ENCODE results near the gene LAMA1. TPM values are rescaled to one million over a fixed set of nuclear protein-coding genes. Genes with fewer than 3 reads are reported as not detected.
A peak's percentile ranks its signal among the peaks of the same experiment; 100 is the strongest.

The LAMA1 gene
- total RNA-seq, 6 donors from 2014 or later = 0.89 to 3.1 (median 1.5) TPM

DNA sequence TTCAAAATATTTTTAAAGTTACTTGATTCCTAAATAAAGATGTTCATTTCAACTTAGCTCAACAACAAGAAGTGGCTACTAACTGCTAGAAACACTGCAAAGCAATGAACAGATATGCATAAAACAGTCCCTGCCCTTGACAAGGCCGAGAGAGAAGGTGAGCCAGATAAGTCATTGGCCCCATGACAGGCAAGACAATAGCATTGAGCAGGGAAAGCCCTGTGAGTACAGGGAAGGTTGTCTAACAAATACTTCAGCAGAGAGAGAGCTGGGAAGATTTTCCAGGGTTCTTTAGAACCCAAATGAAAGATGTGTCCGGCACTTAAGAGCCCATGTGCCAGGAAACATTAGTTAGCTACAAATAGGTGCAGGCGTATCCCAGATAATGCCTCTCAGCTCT is 4.7 kb downstream of the LAMA1 start:
- ATAC-seq (ENCODE audit: low FRiP score in 2 of 2) = no peak
- H3K4me3 ChIP-seq = no peak overlapping the region
- TF ChIP-seq, protein P1, sequence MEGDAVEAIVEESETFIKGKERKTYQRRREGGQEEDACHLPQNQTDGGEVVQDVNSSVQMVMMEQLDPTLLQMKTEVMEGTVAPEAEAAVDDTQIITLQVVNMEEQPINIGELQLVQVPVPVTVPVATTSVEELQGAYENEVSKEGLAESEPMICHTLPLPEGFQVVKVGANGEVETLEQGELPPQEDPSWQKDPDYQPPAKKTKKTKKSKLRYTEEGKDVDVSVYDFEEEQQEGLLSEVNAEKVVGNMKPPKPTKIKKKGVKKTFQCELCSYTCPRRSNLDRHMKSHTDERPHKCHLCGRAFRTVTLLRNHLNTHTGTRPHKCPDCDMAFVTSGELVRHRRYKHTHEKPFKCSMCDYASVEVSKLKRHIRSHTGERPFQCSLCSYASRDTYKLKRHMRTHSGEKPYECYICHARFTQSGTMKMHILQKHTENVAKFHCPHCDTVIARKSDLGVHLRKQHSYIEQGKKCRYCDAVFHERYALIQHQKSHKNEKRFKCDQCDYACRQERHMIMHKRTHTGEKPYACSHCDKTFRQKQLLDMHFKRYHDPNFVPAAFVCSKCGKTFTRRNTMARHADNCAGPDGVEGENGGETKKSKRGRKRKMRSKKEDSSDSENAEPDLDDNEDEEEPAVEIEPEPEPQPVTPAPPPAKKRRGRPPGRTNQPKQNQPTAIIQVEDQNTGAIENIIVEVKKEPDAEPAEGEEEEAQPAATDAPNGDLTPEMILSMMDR (IDR thresholded peaks at IDR 0.05) = no peak
- TF ChIP-seq POLR2A (IDR thresholded peaks at IDR 0.05) (no peak), POLR2AphosphoS5 (IDR thresholded peaks at IDR 0.05) (no peak), EP300 (IDR thresholded peaks at IDR 0.05) (no peak)
- H3K4me1 ChIP-seq = peaks cover 17 to 22% (median 18%) of the 10 kb centered on the region in 4 donors
- WGBS, 2 donors = 77 to 80% methylated on average over 3 of the region's 3 CpGs
- H3K27me3 ChIP-seq = peaks cover 0 to 25% (median 7%) of the 10 kb centered on the region in 4 donors
- no peak for DNase-seq
- no peaks in the 10 kb centered on the region for H3K36me3 ChIP-seq
- no peaks in the 10 kb centered on the region for H3K9me3 ChIP-seq
- no peak overlapping the region for H3K27ac ChIP-seq

DNA sequence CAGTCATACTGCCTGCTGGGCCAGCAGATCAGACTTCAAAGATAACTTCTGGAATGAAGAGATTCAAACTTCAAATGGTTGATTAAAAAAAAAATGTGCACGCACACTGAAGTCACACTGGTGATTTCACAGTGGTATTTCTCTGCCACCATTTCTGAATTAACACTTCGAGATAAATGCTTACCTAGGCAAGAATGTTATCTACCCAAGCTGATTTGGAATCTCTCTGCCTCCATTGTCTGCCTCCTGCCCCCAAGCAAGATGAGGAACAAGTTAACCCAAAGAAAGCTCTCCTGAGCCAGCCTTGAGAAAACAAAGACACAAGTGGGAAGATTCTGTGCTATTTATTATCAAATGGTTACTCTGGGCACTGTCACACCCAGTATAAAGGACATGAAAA is 6.5 kb downstream of the LAMA1 start:
- H3K27me3 ChIP-seq = peaks cover 0 to 7% (median 0%) of the 10 kb centered on the region in 4 donors
- TF ChIP-seq, protein P1 (IDR thresholded peaks at IDR 0.05) = no peak
- TF ChIP-seq EP300 (IDR thresholded peaks at IDR 0.05) (no peak), POLR2AphosphoS5 (IDR thresholded peaks at IDR 0.05) (no peak), POLR2A (IDR thresholded peaks at IDR 0.05) (no peak)
- H3K9me3 ChIP-seq = no peaks in the 10 kb centered on the region
- H3K4me1 ChIP-seq = peaks cover 3 to 4% (median 3%) of the 10 kb centered on the region in 4 donors
- H3K36me3 ChIP-seq = no peaks in the 10 kb centered on the region
- no peak overlapping the region for H3K27ac ChIP-seq
- 66 to 76% methylated on average over 2 of the region's 2 CpGs for WGBS, 2 donors
- no peak for DNase-seq
- ATAC-seq (ENCODE audit: low FRiP score in 2 of 2) = no peak
- H3K4me3 ChIP-seq = no peak overlapping the region

DNA sequence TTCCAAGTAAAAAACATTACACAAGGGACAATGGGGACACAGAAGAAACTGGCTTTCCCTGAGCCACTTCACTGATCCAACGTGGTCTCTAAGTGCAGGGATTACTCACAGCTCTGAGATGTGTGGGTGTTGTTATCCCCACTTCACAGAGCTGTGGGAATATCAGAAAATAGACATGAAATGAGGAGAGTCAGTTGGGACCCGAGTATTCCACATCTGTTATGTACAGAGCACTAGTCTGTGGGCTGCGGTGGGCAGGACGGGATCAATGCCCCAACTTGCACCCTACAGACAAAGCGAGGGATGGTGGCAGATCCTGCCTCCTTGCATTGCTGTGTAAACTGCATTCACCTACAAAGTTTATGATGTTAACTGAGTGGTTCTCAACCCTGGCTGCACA is 11.7 kb downstream of the LAMA1 start:
- Histone ChIP-seq H3K4me1 (no peaks in the 10 kb centered on the region), H3K4me3 (no peak overlapping the region), H3K27me3 (no peaks in the 10 kb centered on the region), H3K27ac (no peak overlapping the region), H3K36me3 (no peaks in the 10 kb centered on the region), H3K9me3 (no peaks in the 10 kb centered on the region)
- DNase-seq (no peak), ATAC-seq (ENCODE audit: low FRiP score in 2 of 2) (no peak)
- 71 to 80% methylated on average over 5 of the region's 5 CpGs for WGBS, 2 donors
- TF ChIP-seq, protein P1 (IDR thresholded peaks at IDR 0.05) = no peak

DNA sequence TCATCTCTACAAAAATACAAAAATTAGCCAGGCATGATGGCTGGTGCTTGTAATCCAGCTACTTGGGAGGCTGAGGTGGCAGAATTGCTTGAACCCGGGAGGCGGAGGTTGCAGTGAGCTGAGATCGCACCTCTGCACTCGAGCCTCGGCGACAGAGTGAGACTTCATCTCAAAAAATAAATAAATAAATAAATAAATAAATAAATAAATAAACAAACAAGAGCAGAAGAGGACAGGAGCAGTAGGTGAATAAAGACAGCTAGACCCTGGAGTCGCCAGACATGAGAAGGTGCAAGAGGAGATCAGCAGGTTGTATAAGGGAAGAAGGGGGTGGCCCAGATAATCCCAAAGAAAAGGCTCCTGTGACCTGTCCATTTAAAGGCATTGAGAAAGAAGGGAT is 12.3 kb downstream of the LAMA1 start:
- WGBS, 2 donors = 93 to 94% methylated on average over 7 of the region's 7 CpGs
- Histone ChIP-seq H3K36me3 (no peaks in the 10 kb centered on the region), H3K27ac (no peak overlapping the region), H3K9me3 (no peaks in the 10 kb centered on the region), H3K4me3 (no peak overlapping the region), H3K27me3 (no peaks in the 10 kb centered on the region), H3K4me1 (no peaks in the 10 kb centered on the region)
- TF ChIP-seq POLR2A (IDR thresholded peaks at IDR 0.05) = no peak
- no peak for TF ChIP-seq POLR2AphosphoS5 (IDR thresholded peaks at IDR 0.05)
- DNase-seq (no peak), ATAC-seq (ENCODE audit: low FRiP score in 2 of 2) (no peak)

DNA sequence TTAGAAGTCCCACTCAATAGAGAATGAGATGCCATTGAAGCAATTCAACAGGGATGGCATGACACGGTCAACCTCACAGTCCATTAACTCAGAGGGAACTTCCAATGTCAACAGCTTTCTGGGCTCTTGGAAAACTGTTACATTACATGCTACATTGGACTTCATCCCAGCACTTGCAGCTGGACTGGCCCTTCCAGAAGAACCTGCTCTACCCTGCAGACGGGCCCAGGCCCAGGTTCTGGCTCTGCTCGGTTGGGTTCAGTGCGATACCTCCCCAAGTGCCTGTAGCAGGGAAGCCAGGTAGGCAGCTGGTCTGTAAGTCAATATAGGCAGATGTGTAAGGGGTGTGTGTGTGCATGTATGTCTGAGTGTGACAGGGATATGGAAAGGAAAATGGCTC is 12.9 kb downstream of the LAMA1 start:
- Histone ChIP-seq H3K9me3 (no peaks in the 10 kb centered on the region), H3K4me1 (no peaks in the 10 kb centered on the region), H3K36me3 (no peaks in the 10 kb centered on the region), H3K27me3 (no peaks in the 10 kb centered on the region), H3K27ac (no peak overlapping the region), H3K4me3 (no peak overlapping the region)
- ATAC-seq (ENCODE audit: low FRiP score in 2 of 2) = peak in 1 of 2 donors; percentile 25
- TF ChIP-seq EP300 (IDR thresholded peaks at IDR 0.05) = no peak
- TF ChIP-seq, protein P1 (IDR thresholded peaks at IDR 0.05) = no peak
- no peak for TF ChIP-seq POLR2A (IDR thresholded peaks at IDR 0.05)
- TF ChIP-seq POLR2AphosphoS5 (IDR thresholded peaks at IDR 0.05) = no peak
- DNase-seq = no peak
- 59 to 74% methylated on average over 4 of the region's 4 CpGs for WGBS, 2 donors
